Cardiac muscle cell (in vitro differentiated cells and primary cell): ENCODE measurements around the gene DAZAP2. TPM values are rescaled to one million over a fixed set of nuclear protein-coding genes. Genes with fewer than 3 reads are reported as not detected.

Experiments
- DNase-seq, 2 donors: peaks; one replicate each; pipeline versions ENCODE4 v3.0.0 to v3.0.0-alpha.2; 2010 to 2017; ENCODE audit warnings: low read depth in 1 of 2, low spot score in 1 of 2
- H3K27ac ChIP-seq: fragments of 200-600 bp; sonication (generic); 2 replicates; pipeline ENCODE4 v1.5.1; 2016
- H3K27me3 ChIP-seq: fragments of 200-600 bp; sonication (generic); 2 replicates; pipeline ENCODE4 v1.6.0; 2016; ENCODE audit warnings: control low read depth
- H3K36me3 ChIP-seq: fragments of 200-600 bp; sonication (generic); 2 replicates; pipeline ENCODE4 v1.5.1; 2016; ENCODE audit warnings: control low read depth
- H3K4me1 ChIP-seq: fragments of 200-600 bp; sonication (generic); 2 replicates; pipeline ENCODE4 v1.8.1; 2017; ENCODE audit warnings: low read depth, mild to moderate bottlenecking, mixed run types
- H3K4me3 ChIP-seq: fragments of 200-600 bp; sonication (generic); 2 replicates; pipeline ENCODE4 v1.5.1; 2016; ENCODE audit warnings: mild to moderate bottlenecking
- H3K9me3 ChIP-seq: fragments of 200-600 bp; sonication (generic); 2 replicates; pipeline ENCODE4 v1.5.1; 2017; ENCODE audit warnings: low read depth, mild to moderate bottlenecking, control low read depth
- CTCF ChIP-seq: IDR thresholded peaks from 2 replicates; pipeline ENCODE4 v1.5.1; 2012; ENCODE audit warnings: low read depth, mild to moderate bottlenecking, low read length
- polyA plus RNA-seq: library from polyadenylated mRNA; unstranded; fragments of >200 nt; fragmentation: Nextera tagmentation; extraction: Ambion mirVana; gene quantifications from 2 replicates; pipeline ENCODE4 v1.2.1, GENCODE V29; 2016
- total RNA-seq: library from RNA; depleted of rRNA; stranded (reverse); fragments of >200 nt; gene quantifications from 2 replicates; pipeline ENCODE4 v1.2.3, GENCODE V29; 2016

Gene DAZAP2, protein sequence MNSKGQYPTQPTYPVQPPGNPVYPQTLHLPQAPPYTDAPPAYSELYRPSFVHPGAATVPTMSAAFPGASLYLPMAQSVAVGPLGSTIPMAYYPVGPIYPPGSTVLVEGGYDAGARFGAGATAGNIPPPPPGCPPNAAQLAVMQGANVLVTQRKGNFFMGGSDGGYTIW
- total RNA-seq (105 and 131 TPM in 2 replicates), polyA plus RNA-seq (147 and 191 TPM in 2 replicates)

GRCh38 chr12:51238510-51239334 lies at the start of gene DAZAP2:
Gene DAZAP2 (plus strand): TSS chr12:51238826. CDS start chr12:51238908, 82 bp downstream.
- Histone ChIP-seq H3K36me3 (peaks cover 13% of the 10 kb centered on the region), H3K27ac (peak within 1 kb of the TSS; percentile 99), H3K4me1 (peaks cover 4% of the 10 kb centered on the region), H3K4me3 (peak within 1 kb of the TSS; percentile 87), H3K9me3 (no peaks in the 10 kb centered on the region), H3K27me3 (no peaks in the 10 kb centered on the region)
- TF ChIP-seq CTCF = peak; percentile 5
- peak; percentile 96 to 98 for DNase-seq

DNA sequence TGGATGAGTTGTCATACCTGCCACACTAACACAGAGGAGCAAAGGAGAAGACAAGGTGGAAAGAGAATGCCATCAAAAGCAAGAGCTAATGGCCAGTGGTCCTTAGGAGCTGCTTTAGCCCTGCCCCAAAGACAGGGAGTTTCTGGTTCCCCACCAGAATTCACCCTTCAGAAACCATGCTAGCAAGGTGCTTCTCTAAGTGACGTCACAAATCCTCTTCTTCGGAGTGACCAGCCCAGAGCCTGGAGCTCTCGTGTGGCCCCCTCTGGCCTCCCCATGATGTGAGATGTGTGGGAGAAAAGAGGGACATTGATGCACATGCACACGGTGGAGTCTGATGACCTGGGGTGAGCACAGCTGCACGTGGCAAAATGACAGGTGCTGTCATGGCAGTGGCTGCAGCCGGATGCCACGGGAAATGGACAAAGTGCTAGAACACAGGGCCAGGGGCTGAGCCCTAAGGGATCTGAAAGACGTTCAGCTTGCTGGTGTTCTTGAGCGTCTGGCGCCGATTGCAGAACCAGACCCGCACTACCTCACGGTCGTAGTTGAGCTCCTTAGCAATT lies 48.8 kb upstream of the DAZAP2 start:
- Histone ChIP-seq H3K4me3 (no peak overlapping the region), H3K27me3 (no peaks in the 10 kb centered on the region), H3K9me3 (no peaks in the 10 kb centered on the region), H3K36me3 (no peaks in the 10 kb centered on the region), H3K27ac (no peak overlapping the region), H3K4me1 (peaks cover 7% of the 10 kb centered on the region)
- TF ChIP-seq CTCF = no peak
- DNase-seq = no peak

DNA sequence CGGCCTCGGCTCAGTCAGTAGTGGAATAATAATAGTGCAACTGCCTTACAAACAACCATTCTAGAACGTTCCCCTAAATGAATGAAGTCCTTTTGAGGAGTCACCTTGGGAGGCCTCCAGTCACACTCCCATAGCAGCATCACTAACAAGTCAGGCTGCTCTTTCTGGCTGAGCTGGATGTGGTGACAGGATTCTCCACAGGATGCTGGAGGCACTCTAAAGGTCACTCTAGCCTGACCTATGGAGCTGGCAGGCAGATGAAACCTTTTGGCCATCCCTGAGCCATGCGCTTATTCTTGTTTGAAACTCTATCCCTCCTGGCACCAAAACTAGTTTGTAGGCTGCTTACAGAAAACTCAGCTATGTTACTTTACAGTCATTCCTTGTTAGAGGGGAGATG lies 47.8 kb upstream of the DAZAP2 start:
- H3K4me1 ChIP-seq = peaks cover 7% of the 10 kb centered on the region
- no peak overlapping the region for H3K27ac ChIP-seq
- peak in 1 of 2 donors; percentile 73 for DNase-seq
- no peaks in the 10 kb centered on the region for H3K9me3 ChIP-seq
- H3K36me3 ChIP-seq = no peaks in the 10 kb centered on the region
- no peak overlapping the region for H3K4me3 ChIP-seq
- no peak for TF ChIP-seq CTCF
- no peaks in the 10 kb centered on the region for H3K27me3 ChIP-seq

DNA sequence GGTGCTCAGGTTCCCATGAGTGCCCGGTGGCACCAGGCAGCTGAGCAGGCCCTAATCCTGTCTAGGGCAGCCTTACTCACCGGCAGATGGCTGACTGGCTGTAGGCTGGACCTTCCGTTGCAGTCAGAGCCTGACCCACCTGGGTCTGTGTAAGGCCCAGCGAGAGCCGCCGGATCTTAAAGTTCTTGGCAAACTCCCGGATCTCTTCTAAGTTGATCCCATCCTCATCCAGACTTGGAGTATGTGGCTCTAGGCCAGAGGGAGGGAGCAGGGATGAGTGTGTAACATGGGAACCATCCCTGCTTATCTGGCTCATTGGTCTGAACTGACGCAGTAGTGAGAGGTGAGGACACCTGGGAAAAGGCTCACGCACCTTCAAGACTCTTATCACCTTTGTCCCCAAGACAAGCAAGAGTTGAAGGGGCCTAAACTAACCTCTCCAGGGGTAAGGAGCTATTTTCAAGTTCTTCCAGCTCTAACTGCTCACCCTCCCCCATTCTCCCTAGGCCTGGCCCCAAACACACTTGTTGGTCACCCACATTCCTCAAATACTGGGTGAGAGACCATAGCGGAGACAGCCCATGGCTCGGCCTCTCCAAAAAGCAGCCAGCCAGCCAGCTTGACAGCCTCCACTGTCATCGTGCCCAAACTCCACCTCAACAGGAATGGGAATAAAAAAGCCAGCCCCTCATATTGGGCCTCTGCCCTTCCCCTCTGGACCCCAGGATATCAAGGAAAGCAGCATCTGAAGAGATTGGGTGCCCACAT lies 46.9 kb upstream of the DAZAP2 start:
- DNase-seq = no peak
- H3K36me3 ChIP-seq = no peaks in the 10 kb centered on the region
- H3K4me3 ChIP-seq = no peak overlapping the region
- H3K9me3 ChIP-seq = no peaks in the 10 kb centered on the region
- H3K27ac ChIP-seq = no peak overlapping the region
- peaks cover 7% of the 10 kb centered on the region for H3K4me1 ChIP-seq
- H3K27me3 ChIP-seq = no peaks in the 10 kb centered on the region
- no peak for TF ChIP-seq CTCF

DNA sequence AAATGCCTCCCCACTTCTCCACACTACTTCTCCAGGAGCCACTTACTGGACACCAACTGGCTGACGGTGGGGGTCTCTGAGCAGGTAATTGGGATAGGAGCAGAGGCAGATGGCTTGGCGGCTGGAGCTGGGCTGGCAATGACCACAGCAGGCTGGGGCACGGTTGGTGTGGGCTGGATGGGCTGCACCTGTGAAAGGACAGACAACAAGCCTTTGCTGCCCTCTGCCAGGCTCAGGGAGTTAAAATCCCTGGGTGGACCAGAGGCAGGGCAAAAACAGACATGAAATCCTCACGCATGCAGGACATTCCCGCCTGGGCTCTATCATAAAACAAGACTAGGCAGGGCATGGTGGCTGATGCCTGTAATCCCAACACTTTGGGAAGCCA lies 46.3 kb upstream of the DAZAP2 start:
- DNase-seq = no peak
- no peaks in the 10 kb centered on the region for H3K9me3 ChIP-seq
- no peaks in the 10 kb centered on the region for H3K36me3 ChIP-seq
- no peak for TF ChIP-seq CTCF
- no peak overlapping the region for H3K4me3 ChIP-seq
- peaks cover 7% of the 10 kb centered on the region for H3K4me1 ChIP-seq
- H3K27me3 ChIP-seq = no peaks in the 10 kb centered on the region
- no peak overlapping the region for H3K27ac ChIP-seq
